ENCODE results near the gene SAMM50.
A peak's percentile ranks its signal among the peaks of the same experiment; 100 is the strongest.

Gene SAMM50

DNA sequence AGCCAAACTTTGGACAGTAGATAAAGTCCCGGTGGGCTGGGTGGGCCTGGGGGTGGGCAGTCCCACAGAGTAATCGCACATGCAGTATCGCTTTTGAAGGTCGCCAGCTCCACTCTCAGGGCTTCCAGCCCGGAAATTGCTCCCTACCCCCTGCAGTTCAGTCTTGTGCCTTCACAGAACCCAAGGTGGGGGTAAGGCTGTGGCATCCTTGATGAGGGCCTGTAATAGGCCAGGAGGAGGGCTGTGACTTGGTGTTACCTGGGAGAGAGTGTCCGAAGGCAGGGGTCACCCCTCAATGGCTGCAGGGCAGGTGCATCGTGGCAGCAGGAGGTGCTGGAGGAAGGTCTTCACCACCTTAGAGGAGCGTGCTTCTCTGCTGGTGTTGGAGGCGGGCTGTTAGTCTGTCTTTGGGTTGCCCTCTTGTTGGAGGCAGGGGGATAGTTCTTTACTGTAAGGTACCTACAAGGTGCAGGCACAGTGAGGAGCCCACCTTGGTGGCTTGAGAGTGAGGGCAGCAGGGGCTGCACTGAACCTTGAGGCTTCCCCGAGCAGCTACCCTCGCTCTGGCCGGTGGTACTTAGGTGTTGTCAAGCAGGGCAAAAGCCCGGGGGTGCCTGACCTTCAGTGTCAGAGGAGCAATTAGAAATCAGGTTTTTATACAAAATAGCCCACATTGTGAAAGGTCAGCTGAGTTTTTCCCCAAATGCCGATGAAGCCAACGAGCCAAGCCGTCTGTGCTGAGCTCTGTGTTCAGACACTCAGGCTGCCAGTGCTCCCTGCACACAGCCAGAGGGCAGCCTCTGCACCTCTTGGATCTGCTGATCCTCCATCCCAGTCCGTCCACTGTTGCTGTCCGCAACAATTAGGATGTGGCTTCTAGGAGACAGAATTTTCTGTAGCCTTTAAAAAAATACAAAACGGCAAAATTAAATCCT, 21.9 kb downstream of the SAMM50 start:
- DNase-seq (ENCODE audit: low spot score): no peak

DNA sequence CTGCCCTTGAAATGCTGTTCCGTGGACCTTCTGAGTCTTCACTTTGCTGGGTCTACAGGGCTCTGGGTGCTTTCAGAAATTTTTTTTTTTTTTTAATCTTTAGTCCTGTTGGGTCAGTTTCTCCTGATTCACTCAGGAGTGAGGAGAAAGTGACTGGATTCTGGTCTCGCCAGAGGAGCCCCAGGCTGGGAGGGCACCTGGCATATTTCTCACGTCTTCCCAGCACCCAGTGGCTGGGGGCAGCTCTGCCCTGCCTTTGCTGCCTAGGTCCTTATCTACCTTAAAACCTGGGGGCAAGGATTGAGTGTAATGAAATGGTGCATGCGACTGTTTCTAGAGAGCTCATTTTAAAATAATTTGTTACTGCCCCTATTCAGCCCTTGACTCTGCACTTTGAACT, 23.3 kb downstream of the SAMM50 start:
- DNase-seq (ENCODE audit: low spot score): no peak

DNA sequence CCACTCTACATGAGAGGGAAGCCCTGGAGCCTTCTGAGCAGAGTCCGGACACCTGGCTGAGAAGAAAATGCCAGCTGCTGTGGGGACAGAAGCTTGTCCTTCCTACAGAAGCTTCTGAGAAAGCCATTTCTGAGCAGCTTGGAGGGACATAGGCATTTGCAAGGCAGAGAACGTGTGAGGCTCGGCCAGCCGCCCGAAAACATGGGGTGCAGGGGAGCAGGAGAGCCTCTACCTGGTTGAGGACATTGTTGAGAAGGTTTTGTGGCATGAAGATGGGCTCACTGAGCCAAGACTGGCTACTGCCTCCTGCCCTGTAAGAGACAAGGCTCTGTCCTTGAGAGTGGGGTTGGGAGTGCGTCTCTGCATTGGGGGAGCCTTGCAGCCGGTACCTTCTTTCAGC, 25.3 kb downstream of the SAMM50 start:
- DNase-seq (ENCODE audit: low spot score): no peak

DNA sequence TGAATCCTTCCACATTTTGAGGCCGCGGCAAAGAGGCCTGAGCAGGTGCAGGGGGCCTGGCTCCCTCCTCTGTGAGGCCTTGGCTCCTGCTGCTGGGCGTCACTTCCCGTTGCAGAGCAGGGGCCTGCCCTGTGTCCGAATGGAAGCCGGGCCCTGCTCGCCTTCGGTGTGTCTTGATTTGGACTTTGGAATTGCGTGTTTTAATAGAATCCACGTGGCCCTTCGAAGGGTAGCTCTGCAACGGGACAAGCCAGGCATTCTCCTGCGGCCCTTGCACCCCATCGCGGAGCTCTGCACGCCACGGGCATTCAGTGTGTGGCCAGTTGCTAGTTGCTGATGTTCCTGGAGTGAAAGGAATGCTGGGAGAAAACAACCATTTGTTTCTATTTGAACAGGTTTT, 25.8 kb downstream of the SAMM50 start:
- no peak for DNase-seq (ENCODE audit: low spot score)

DNA sequence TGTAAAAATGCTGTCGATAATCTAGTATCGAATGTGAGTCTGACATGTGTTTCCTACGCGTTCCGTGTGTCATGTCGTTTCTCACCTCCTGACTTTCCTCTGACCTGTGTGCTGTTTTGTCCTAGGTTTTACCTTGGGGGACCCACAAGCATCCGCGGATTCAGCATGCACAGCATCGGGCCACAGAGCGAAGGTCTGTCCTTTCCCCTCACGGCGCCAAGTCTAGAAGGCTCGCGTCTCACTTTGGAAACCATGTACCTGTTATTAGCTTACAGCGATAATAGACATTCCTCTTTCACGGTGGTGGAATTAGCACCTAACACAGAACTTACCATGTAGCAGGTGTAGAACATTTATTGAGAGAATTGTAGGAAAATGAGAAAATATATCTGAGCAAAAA, 28.6 kb downstream of the SAMM50 start:
- no peak for DNase-seq (ENCODE audit: low spot score)

DNA sequence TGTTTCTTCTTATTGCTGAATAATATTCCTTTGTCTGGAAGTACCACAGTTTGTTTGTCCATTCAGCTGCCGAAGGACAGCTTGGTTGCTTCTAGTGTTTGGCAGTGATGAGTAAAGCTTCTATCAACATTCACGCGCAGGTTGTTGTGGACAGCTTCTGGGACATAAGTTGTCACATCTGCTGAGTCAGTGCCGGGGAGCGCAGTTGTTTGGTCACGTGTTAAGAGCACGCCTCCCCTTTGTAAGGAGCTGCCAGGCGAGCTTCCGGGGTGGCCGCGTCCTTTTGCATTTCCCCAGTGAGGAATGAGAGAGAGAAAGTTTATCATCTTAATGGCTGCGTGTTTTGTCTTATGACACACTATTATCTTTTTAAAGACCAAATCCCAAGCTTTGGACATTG, 30.3 kb downstream of the SAMM50 start:
- DNase-seq (ENCODE audit: low spot score): no peak

DNA sequence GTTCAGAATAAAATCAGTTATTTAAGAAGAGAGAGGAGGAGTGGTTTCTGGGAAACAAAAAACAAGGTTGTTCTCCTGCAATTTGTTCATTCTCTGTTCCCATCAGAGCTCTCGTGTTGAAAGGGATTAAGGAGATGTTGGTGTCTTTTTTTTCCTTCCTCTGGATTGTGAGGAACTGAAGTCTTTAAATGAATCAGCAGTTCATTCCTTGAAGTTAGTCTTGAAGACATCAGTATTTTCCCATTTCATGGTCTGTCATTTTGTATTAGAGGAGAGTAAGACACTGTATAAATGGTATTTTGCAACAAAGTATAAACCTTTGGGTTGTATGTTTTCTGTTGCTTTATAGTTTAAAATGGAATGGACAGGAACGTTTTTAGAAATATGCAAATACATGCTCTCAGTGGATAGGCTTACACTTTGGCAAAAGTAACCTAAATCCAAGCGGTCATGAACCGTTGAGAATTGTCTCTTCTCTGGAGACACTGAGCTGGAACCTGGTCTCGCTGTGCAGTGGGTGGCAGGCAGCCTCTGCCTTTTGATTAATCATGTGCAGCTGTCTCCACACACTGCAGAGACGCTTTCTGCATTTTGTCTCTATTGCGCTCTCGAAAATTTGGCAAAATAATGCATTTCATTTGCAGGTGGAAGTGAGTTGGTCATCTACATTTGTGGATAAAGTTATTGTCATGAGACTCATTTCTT, 33.0 kb downstream of the SAMM50 start:
- no peak for DNase-seq (ENCODE audit: low spot score)

DNA sequence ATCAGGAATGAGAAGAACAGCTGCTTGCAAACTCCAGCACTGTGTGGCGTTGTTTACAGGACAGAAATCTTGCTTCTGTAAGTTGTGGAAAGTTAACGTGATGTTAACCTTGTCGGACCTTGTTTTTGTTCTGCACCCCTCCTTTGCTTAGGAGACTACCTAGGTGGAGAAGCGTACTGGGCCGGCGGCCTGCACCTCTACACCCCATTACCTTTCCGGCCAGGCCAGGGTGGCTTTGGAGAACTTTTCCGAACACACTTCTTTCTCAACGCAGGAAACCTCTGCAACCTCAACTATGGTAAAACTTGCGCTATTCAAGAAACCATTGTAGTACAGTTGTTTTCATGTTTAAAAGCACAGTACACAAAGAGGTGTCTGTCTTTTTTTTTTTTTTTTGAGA, 33.7 kb downstream of the SAMM50 start:
- no peak for DNase-seq (ENCODE audit: low spot score)

DNA sequence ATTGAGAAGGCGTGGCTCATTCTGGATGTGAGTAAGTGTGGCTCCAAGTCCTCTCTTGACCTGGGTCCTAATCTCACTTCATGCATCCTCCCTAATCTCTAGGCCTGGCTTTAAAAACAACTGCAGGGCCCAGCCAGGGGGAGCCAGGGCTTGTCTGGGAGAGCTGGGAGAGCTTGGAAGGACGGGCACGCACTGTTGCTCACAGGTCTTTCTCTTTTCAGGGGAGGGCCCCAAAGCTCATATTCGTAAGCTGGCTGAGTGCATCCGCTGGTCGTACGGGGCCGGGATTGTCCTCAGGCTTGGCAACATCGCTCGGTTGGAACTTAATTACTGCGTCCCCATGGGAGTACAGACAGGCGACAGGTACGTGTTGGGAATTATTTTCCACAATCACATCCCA, 34.8 kb downstream of the SAMM50 start:
- no peak for DNase-seq (ENCODE audit: low spot score)

DNA sequence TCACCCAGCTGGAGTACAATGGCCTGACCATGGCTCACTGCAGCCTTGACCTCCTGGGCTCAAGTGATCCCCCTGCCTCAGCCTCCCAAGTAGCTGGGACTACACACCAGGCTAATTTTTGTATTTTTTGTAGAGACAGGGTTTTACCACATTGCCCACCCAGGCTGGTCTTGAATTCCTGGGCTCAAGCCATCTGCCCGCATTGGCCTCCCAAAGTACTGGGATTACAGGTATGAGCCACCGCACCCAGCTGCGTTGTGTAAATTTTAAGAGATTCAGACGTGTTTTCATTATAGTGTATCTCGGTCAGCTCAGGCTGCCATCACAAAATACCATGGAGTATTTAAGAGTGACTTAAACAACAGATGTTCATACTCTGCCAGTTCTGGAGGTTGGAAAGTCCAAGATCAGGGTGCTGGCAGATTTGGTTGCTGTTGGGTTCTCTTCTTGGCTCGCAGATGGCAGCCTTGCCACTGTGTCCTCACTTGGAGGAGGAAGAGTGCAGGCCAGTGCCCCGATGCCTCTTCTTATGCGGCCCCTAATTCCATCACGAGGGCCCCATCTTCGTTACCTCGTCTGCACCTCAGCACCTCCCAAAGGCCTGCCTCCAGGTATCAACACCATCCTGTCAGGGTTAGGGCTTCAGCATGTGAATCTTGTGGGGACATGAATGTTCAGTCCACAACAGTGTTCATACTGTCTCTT, 36.2 kb downstream of the SAMM50 start:
- no peak for DNase-seq (ENCODE audit: low spot score)

DNA sequence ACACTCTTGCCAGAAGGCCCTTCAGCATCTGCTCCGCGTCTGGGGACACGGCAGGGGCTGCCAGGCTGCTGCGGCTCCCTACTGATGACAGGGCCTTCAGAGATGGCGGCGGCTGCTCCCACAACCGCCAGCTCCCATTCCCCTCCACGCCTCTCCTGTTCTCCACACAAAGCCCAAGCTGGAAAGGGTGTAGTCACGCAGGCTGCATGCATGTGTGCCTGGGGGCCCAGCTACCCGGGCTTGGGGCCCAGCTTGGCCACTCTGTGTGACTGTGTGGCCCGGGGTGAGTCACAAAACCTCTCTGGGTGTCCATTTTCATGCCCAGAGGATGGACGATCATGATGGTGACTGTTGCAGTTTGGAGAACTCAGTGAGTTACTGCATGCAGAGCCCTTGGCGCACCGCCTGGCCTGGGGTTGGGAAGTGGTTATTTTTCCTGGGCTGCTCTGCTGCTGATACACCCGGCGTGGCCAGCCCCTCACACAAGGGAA, 37.1 kb downstream of the SAMM50 start:
- peak; percentile 93 for DNase-seq (ENCODE audit: low spot score)

DNA sequence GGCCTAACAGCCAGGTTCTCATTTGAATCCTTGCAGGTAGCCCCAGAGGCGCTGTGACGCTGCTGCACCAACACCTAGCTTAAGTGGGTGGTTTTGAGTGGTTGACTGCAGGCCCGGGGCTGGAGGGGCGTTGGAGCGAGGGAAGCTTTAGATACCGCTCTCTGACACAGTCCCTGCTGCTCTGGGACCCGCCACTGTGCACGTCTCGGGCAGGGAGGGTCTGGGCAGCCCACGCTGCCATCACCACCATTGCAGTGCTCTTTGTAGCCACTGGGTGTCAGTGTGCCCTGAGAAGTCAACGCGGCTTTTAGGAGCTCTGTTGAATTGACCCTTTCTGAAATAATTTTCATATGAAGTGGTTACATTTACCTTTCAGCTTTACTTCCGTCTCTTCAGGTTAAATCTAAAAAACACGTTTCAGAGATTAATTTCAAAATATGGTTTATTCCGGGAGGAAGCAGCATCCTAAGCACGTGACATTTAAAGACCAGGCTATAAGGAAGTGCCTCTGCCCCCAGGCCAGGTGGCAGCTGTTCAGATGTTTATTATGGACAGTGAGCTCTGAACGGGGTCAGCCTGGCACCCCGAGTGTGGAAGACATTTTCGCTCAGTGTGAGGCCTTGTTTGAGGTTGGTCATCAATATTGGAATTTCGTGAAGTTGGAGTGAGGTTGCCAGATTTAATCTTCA, 38.0 kb downstream of the SAMM50 start:
- DNase-seq (ENCODE audit: low spot score): peak; percentile 84

DNA sequence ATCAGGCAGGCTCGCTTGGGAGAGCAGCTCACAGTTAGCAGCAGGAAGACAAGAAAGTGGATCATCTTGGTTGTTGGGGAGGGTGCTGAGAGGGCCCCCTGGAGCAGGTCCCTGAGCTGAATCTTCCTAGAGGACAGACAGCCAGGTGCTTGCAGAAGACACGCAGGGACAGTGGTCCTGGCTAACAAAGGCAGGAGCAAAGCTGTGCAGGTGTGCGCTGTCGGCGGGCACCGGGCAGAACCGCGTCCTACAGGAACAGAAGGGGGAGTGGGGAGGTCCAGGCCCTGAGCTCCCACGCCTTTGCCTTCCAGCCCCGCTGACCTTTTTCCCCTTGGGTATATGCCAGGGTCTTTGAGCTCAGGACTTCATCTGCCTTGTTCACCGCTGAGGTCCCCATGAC, 38.8 kb downstream of the SAMM50 start:
- no peak for DNase-seq (ENCODE audit: low spot score)

DNA sequence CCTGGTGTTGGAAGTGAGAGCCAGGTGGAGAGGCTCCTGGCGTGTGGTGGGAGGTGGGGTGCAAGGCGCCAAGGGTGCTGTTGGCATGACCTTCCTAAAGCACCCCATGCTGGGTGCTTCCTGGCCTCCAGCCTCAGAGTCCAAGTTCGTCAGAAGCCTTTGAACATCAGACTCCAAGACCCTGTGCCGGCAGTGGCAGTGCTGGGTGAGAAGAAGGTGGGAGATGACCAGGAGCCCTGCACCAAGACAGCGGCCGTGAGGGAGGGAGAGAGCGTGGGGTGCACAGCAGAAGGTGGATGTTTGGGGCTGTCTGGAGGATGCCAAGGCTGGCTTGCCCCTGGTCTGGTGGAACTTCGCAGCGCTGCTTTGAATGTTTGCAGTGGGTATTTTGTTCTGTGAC, 39.2 kb downstream of the SAMM50 start:
- DNase-seq (ENCODE audit: low spot score): no peak

DNA sequence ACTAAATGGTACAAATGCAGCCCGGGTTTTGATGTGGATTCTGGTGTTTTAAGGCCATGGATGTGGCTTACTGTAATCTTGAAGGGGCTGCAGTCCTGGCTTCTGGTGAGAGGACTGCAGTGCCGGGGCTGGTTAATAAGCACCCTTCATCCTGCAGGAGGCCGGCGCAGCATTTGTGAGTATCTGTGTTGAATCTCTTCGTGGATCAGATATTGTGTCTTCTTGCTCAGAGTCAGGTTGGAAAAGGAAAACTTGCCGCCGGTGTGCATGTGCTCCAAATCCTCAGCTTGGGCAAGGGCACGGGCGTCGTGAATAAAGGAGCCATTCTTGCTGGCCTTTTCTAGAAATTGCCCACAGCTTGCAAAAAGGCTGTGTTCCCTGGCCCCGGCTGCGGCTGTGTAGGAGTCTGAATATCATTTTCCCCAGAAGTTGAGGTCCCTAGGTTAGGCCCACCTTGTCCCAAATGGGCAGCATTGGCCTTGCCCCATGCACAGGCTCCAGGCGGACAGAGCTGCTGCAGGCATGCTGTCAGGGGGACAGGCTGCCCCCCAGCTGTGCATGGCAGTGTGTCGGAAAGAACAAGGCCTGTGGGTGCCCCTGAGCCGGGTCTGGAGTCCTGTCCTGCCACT, 39.9 kb downstream of the SAMM50 start:
- no peak for DNase-seq (ENCODE audit: low spot score)

DNA sequence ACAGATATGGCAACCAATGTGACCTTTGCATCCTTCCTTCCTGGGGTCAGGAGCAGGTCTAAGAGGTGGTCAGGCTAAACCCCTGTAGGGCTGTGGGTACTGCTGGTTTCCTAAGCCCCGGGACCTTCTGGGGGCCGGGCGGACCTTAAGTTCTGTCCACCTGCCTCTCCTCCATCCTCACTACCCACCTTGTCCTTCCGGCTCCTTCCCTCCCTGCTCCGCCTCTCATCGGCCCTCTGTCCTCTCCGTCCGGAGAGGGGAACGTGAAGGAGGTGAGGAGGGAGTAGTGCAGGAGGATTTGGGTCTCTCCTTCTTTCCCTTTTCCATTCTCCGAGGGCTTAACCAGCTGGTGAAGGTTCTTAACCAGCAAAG, 40.5 kb downstream of the SAMM50 start:
- no peak for DNase-seq (ENCODE audit: low spot score)

DNA sequence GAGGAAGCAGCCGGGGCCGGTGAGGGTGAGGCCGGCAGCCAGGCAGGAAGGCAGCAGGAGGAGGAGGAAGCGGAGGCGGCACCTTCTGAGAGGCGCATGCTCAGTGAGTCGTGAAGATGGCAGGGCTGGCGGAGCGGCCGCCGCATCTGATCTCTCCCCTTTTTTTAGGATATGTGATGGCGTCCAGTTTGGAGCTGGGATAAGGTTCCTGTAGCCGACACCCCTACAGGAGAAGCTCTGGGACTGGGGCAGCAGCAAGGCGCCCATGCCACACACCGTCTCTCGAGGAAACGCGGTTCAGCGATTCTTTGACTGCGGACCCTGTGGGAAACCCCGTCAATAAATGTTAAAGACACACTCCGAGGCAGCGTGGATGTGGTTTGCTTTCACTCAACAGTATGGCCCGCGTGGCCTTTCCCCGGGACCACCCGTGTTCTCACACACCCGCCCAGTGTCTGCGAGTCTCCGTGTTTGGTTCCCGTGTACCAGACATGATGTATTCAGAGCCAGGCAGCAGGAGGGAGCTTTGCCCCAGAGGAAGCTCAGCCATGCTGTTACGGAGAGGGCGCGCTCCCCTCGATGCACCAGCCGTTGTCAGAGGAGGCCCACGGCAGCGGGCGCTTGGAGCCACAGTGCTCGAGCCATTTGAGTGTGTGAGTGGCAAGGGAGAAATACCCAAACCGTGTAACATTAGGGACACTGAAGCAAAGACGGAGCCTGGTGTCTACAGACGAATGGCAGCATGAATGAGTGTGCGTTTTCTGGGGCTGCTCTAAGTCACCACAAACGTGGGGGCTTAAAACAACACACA, 41.1 kb downstream of the SAMM50 start:
- no peak for DNase-seq (ENCODE audit: low spot score)

DNA sequence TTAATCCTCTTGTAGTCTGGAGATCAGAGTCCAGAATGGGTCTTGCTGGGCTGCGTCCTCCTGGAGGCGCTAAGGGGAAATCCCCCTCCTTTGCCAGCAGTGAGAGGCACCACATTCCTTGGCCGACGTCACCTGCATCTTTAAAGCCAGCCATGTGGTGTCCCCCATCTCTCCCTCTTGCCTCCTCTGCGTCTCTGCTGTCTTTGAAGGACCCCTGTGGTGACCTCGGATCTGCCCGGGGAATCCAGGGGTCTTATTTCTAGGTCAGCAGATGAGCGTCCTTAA, 41.7 kb downstream of the SAMM50 start:
- DNase-seq (ENCODE audit: low spot score): no peak

DNA sequence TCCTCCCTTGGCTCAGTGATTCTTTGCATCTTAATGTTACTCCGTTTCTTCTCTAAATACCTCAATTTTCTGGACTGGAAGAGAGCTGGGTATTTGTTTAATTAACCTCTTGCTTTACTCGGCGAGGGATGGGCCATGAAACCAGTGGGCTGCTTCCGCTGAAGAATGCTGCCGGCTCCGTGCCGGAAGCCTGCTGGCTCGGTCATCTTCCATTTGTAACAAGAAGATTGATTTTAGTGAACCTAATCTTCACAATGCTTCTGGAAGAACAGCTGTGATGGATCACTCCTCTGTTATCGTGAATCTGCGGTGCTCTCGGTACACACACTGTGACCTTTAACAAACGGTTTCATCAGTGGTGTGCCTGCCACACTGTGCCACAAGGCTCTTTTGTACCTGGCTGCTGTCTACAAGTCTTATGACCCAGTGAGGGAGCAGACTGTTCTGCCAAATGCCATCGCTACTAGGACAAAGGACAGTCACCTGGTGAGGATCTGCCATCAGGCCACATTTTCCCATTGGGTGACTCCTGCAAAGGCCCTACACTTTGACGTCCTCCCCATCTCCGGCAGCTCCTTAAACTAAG, 43.5 kb downstream of the SAMM50 start:
- no peak for DNase-seq (ENCODE audit: low spot score)

DNA sequence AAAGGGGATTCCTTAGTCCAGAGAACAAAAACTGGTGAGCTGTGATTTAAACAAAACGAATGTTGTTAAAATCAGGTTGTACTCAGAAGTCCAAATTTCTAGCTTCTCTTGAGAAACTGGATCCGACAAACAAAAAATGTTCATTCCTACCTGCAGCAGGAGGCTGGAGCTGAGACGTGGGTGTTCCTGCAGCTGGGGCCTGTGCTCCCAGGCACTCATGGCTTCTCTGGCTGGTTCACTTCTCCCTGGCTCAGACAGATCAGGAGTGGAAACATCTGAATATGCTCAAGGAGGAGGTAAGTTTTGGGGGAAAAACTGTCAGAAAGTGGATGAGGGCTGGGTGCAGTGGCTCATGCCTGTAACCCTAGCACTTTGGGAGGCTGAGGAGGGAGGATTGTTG, 44.1 kb downstream of the SAMM50 start:
- no peak for DNase-seq (ENCODE audit: low spot score)

DNA sequence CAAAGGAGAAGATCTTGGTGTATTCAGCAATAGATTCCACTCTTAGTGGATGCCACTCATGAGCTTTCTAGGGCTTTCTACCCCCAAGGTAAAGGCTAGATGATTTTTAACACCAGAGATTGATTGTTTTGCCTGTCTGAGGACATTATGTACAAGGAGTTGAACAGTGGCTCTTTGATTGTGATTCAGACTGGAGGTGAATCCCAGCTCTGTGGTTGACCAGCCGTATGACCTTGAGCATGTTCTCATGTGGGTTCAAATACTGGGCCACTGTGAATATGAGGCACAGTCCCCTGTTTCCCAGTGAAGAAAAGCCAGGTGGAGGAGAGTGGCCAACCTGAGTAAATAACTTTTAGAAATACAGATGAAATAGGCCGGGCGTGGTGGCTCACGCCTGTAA, 44.9 kb downstream of the SAMM50 start:
- DNase-seq (ENCODE audit: low spot score): no peak

Data from AG20443 (cell line).